Omental fat pad (tissue), 4 donors: ENCODE results near the gene JAKMIP1. TPM values are rescaled to one million over a fixed set of nuclear protein-coding genes. Genes with fewer than 3 reads are reported as not detected.

ENCODE experiments used
- ATAC-seq: fragments of 150-250 bp; one replicate; pipeline ENCODE4 v1.9.1; 2016; ENCODE audit warnings: mild to moderate bottlenecking, moderate library complexity; ENCODE audit not compliant: low FRiP score
- DNase-seq: peaks from one replicate; pipeline ENCODE4 v3.0.0-alpha.2; 2019; ENCODE audit warnings: low spot score
- CTCF ChIP-seq, 3 donors: fragments of 450-650 bp; IDR thresholded peaks; one replicate each; pipeline ENCODE4 v1.5.1; 2016 to 2017; ENCODE audit warnings: antibody characterized with exemption in 3 of 3, mild to moderate bottlenecking in 3 of 3, moderate library complexity in 2 of 3
- total RNA-seq, 4 donors: library from RNA; depleted of rRNA; stranded (reverse); fragments of >200 nt; gene quantifications; one replicate each; pipeline ENCODE4 v1.1.0, GENCODE V29; 2016

Gene JAKMIP1
- total RNA-seq, 4 donors from 2014 or later: 0.48 to 1.0 (median 0.63) TPM; not detected in 1

- ATAC-seq (no peak), DNase-seq (no peak)
- TF ChIP-seq CTCF (IDR thresholded peaks at IDR 0.05): no peak
These were observed 138.2 kb downstream of the JAKMIP1 start for GRCh38 chr4:6062133-6062532.

GRCh38 chr4:6059375-6059805, 141.0 kb downstream of the JAKMIP1 start:
- ATAC-seq (no peak), DNase-seq (no peak)
- no peak for TF ChIP-seq CTCF (IDR thresholded peaks at IDR 0.05)

GRCh38 chr4:6058531-6059374, 141.6 kb downstream of the JAKMIP1 start:
- ATAC-seq: no peak
- TF ChIP-seq CTCF (IDR thresholded peaks at IDR 0.05): no peak
- no peak for DNase-seq

- no peak for ATAC-seq
- DNase-seq: no peak
- TF ChIP-seq CTCF (IDR thresholded peaks at IDR 0.05): no peak
These were observed 143.2 kb downstream of the JAKMIP1 start for GRCh38 chr4:6056976-6057766.

GRCh38 chr4:6055436-6055835, 144.9 kb downstream of the JAKMIP1 start:
- DNase-seq: no peak
- no peak for ATAC-seq
- no peak for TF ChIP-seq CTCF (IDR thresholded peaks at IDR 0.05)

GRCh38 chr4:6055030-6055429, 145.3 kb downstream of the JAKMIP1 start:
- no peak for DNase-seq
- ATAC-seq: no peak
- no peak for TF ChIP-seq CTCF (IDR thresholded peaks at IDR 0.05)
